ENCODE results near the gene RIMS4.
A peak's percentile ranks its signal among the peaks of the same experiment; 100 is the strongest.

RIMS4 gene

GRCh38 chr20:44737116-44737515 is 73.2 kb downstream of the RIMS4 start:
- DNase-seq, result no peak

DNA sequence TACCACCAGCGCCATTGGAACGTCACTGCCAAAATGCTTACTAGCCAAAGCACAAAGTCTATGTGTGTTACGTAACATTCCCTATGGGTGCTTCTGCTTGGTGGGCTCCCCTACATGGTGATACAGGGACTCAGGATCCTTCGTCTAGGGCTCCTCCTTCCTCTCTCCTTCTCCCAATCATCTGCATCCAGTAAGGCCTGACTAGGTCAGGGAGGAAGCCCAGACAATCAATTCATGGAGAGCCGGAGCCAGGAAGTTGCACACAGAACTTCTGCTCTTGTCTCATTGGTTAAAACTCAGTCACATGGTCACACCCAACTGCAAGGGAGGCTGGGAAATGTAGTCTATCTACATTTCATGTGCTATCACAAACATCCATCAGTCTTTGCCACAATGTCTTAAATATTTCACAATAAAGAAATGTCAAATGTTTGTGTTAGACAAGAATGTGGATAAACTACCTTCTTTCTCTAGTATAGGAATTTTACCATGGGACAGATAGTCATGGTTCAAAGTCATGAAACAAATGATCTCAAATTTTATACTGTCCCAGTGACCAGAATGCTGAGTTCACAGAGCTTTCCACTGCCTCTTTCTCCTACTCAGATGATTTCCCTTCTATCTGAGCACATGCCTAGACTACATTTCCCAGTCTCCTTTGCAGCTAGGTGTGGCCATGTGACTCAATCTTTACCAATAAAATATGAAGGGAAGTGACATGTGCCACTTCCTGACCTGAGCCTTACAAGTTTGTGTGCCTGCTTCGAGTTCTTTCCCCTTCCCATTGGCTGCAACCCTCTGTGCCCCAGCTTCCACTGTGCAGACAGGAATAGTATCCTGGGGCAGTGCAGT is 74.0 kb downstream of the RIMS4 start:
- no peak for DNase-seq

DNA sequence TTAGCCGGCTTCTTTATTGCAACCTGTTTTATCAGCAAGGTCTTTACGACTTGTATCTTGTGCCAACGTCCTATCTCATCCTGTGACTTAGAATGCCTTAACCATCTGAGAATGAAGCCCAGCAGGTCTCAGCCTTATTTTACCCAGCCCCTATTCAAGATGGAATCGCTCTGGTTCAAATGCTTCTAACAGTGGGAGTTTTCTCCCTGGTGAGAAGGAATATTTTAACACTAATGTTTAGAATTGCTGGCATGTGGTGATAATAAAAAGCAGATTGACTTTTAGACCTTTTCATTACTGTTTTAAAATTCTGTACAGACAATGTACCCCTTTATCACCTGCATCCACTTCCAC is 74.6 kb downstream of the RIMS4 start:
- DNase-seq, result no peak

DNA sequence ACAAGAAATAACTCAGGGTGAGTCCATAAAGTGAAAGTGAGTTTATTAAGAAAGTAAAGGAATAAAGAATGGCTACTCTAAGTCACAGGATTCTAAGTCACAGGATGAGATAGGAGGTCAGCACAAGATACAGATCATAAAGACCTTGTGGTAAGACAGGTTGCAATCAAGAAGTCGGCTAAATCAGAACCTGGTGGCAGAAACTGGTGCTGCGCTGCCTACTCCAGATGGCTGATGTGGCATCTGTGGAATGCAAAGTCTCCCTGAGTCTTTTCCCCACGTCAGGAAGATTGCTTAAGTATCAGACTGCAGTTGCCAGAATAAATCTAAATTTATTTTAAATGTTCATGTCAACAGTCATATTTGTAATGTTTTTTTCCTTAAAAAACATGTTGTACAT is 75.4 kb downstream of the RIMS4 start:
- no peak for DNase-seq

DNA sequence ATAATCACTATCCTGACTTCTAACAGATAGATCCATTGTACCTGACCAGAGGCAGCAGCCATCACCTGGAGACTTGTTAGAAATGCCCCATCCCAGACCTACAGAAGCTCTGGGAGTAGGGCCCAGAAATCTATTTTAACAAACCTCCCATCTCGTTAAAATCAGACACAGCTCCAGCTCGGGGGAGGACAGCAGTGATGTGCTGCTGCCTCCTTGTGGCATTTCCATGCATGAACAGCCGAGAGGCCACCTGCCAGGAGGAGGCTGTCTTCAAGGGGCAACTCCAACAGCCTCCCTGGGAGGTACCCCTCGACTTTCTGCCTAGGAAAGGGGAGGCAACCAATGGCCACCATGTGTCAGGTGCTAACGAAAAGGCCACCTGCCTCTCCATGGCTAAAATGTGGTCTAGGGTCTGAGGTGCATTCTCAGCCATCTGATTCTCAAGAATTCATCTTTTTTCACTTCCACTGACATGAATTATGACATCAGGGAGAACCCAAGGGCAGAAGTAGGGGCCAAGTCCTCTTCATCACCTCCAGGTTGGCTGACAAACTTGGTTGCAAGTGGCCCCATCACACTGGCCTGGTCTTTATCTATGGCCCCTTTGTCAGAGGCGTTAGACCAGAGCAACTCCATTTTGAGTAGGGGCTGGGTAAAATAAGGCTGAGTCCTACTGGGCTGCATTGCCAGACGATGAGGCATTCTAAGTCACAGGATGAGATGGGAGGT is 76.8 kb downstream of the RIMS4 start:
- DNase-seq, result peak; percentile 48

GRCh38 chr20:44732327-44732726 is 78.0 kb downstream of the RIMS4 start:
- no peak for DNase-seq

DNA sequence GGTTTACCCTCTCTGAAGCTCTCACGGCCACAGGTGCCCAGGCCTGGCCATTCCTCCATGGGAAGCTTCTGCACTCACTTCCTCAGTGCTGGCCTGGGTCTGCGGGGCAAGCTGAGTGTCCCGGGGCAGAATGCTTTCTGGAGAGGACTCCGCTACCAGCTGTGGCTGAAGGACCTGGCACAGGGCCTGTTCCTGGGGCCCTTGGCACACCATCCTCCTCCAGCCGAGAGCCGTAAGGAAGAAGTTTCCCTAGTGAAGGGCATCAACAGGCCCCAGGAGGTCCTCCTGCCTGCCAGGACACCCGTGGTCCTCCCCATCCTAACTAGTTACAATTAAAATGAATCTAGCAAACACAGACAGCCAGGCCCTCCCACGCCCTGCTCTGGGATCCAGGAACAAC is 78.7 kb downstream of the RIMS4 start:
- no peak for DNase-seq

GRCh38 chr20:44730441-44730840 is 79.9 kb downstream of the RIMS4 start:
- no peak for DNase-seq

GRCh38 chr20:44728801-44729443 is 81.4 kb downstream of the RIMS4 start:
- no peak for DNase-seq

DNA sequence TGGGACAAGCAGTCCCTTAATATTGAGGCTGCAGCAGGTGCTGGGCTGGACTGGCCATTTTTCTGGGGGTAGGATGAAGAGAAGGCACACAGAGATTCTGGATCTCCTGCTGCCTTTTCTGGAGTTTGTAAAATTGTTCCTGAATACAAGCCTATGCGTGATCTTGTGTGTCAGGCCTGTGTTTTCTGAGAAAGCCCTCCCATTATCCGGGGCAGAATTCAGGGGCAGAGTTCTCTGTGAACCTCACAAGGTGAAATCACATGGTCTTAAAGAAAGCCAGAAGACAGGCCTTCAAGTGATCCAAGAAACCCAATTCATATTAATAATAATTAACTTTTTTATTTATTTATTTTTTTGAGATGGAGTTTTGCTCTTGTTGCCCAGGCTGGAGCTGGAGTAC is 82.7 kb downstream of the RIMS4 start:
- no peak for DNase-seq

- no peak for DNase-seq
Observed at GRCh38 chr20:44727039-44727438, 83.3 kb downstream of the RIMS4 start.

GRCh38 chr20:44725837-44726236 is 84.5 kb downstream of the RIMS4 start:
- no peak for DNase-seq

- DNase-seq, result no peak
Observed at GRCh38 chr20:44724423-44725091, 85.8 kb downstream of the RIMS4 start.

- no peak for DNase-seq
Observed at GRCh38 chr20:44723798-44724362, 86.5 kb downstream of the RIMS4 start.

GRCh38 chr20:44723391-44723790 is 87.0 kb downstream of the RIMS4 start:
- no peak for DNase-seq

GRCh38 chr20:44722990-44723389 is 87.4 kb downstream of the RIMS4 start:
- no peak for DNase-seq

DNA sequence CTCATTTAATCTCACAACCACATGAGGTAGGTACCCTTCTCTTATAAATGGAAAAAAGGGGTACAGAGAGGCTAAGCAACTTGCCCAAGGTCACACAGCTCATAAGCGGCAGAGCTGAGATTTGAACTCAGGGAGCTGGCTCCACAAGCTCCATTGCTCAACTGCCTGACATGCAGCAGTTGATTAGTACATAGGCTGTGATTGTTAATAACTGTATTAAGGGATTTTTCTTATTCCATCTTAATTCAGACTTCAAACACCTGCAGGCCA is 88.6 kb downstream of the RIMS4 start:
- no peak for DNase-seq

DNA sequence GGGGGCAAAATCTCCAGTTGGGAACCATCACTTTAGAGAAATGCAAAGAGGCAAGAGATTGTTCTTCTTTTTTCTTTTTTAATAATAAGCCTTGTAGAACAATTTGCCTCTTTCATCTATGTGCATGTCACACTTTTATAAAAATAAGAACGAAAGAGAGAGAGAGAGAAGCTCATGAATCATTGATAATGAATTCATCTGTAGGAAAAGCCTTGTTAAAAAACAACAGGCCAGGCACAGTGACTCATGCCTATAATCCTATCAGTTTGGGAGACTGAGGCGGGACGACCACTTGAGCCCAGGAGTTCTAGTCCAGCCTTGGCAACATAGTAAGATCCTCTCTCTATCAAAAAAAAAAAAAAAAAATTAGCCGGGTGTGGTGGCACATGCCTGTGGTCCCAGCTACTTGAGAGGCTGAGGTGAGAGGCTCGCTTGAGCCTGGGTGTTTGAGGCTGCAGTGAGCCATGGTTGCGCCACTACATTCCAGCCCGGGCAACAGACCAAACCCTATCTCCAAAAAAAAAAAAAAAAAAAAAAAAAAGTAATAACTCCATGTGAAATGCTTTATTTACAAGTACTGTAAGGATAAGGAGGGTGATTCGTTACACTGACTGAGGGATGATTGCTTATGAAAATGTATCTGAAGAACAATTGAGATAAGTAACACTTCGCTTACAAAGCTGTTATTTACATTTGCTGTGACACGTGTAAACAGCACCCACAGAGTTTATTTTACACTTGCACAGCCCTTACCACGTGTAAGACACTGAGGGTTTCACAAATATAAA is 89.2 kb downstream of the RIMS4 start:
- DNase-seq, result no peak

DNA sequence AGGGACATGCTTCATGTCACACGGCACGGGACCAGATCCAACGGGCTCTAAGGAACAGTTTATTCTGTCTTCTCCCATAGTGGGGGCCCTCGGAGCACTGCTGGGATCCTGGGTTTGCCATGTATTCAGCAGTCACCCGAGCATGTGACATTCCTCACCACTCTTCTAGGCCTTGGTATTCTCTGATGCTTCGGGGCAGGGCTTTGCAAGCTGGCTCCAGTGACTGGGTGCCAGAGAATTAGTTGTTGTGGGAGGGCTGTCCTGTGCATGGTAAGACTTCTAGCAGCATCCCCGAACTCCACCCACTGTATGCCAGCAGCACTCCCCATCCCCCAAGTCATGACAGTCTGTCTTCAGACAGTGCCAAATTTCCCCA is 89.7 kb downstream of the RIMS4 start:
- DNase-seq, result peak; percentile 67

DNA sequence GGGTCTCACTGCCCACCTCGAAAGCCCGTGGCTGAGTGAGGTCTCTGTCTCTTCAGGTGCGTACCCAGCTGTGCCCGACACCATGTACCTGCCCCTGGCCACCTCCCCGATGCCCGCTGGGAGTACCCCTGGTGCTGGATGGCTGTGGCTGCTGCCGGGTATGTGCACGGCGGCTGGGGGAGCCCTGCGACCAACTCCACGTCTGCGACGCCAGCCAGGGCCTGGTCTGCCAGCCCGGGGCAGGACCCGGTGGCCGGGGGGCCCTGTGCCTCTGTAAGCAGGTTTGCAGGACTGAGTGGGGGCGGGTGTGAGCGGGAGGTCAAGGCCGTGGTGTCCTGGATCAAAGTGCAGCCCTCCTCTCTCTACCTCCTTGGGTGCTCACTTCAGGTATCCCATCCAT is 90.5 kb downstream of the RIMS4 start:
- no peak for DNase-seq

- no peak for DNase-seq
Observed at GRCh38 chr20:44717986-44718385, 92.4 kb downstream of the RIMS4 start.

DNA sequence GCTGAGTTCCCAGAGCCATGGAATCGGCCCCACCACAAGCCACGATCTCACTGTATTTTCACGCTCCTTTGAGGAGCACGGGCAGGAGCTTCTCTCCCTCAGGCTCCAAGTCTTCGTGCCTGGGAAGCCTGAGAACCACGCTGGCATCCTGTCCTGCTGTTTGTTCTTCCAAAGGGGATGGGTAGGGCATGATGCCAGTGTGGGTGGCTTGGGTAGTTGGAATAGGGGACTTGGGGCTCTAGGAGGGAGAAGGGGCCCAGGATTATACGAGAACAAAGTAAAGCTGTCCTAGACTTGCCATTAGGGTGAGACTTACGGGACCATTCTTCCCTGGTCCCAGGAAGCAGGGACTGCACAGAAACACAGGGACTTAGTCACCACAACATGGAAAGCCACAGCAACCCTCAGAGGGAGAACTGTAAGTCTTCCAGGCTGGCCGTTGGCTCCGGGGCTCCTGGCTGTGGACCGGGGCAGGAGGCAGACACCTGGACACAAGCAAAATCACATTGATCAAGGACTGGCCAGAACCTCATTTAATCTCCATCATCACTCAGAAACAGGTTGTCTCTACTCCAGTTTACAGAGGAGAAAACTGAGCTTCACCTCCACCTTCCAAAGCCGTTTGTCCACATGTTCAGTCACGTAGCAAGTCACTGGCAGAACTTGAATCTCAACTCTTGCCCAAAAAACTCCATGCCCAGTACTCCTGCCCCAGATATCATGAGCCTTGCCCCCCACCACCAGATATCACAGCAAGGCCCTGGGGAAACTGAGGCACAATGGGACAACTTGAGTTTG is 93.8 kb downstream of the RIMS4 start:
- no peak for DNase-seq
